ENCODE measurements around the gene OR10G8.
"Not testable (repeated sequence)": the region's sequence is repeated elsewhere in the genome, so short reads cannot be mapped to it uniquely, and the experiment has no call there.

Gene OR10G8

GRCh38 chr11:124026498-124026897 lies at the start of gene OR10G8:
OR10G8 (plus strand) TSS chr11:124026798; CDS start chr11:124029623, 2,825 bp downstream.
- DNase-seq, result no peak

GRCh38 chr11:123977731-123978347 lies 48.8 kb upstream of the OR10G8 start, which contains the start of gene OR10S1:
OR10S1 (minus strand) TSS chr11:123977781; CDS start chr11:123977664, 117 bp downstream.
- DNase-seq, result no peak

GRCh38 chr11:123979311-123979710 lies 47.3 kb upstream of the OR10G8 start:
- no peak for DNase-seq

- DNase-seq, result no peak
These were observed 31.5 kb upstream of the OR10G8 start, which contains the start of gene OR10G6 for GRCh38 chr11:123995119-123995518. OR10G6 (minus strand) TSS chr11:123995161; CDS start chr11:123995161, 0 bp downstream.

GRCh38 chr11:124012697-124013096 lies 13.9 kb upstream of the OR10G8 start, which contains the start of gene OR10G4:
OR10G4 (plus strand) TSS chr11:124012997; CDS start chr11:124015575, 2,578 bp downstream.
- no peak for DNase-seq

- not testable (repeated sequence) for DNase-seq
These were observed 10.8 kb upstream of the OR10G8 start for GRCh38 chr11:124015837-124016236.

- no peak for DNase-seq
These were observed 10.1 kb downstream of the OR10G8 start for GRCh38 chr11:124036666-124037065.

GRCh38 chr11:124039557-124039956 lies 13.0 kb downstream of the OR10G8 start:
- no peak for DNase-seq

- DNase-seq, result no peak
These were observed 14.7 kb downstream of the OR10G8 start, which contains the start of gene OR10G7 for GRCh38 chr11:124041254-124041653. OR10G7 (minus strand) TSS chr11:124041325; CDS start chr11:124039001, 2,324 bp downstream.

GRCh38 chr11:124043420-124043819 lies 16.8 kb downstream of the OR10G8 start:
- DNase-seq, result no peak

- no peak for DNase-seq
These were observed 24.1 kb downstream of the OR10G8 start for GRCh38 chr11:124050748-124051147.

GRCh38 chr11:124052966-124053365 lies 26.4 kb downstream of the OR10G8 start:
- DNase-seq, result no peak

GRCh38 chr11:124068601-124069110 lies 42.1 kb downstream of the OR10G8 start:
- DNase-seq, result no peak

- peak; percentile 69 for DNase-seq
These were observed 43.1 kb downstream of the OR10G8 start for GRCh38 chr11:124069429-124070401.

GRCh38 chr11:124070915-124071622 lies 44.5 kb downstream of the OR10G8 start:
- DNase-seq, result peak; percentile 57

GRCh38 chr11:124071623-124071948 lies 45.0 kb downstream of the OR10G8 start:
- DNase-seq, result no peak

GRCh38 chr11:124072147-124072546 lies 45.5 kb downstream of the OR10G8 start:
- no peak for DNase-seq

GRCh38 chr11:124074554-124074953 lies 48.0 kb downstream of the OR10G8 start:
- DNase-seq, result no peak

- no peak for DNase-seq
These were observed 48.9 kb downstream of the OR10G8 start for GRCh38 chr11:124075492-124075840.

GRCh38 chr11:124075841-124076651 lies 49.4 kb downstream of the OR10G8 start:
- peak; percentile 8 for DNase-seq

GRCh38 chr11:124077266-124077665 lies 50.7 kb downstream of the OR10G8 start:
- no peak for DNase-seq

GRCh38 chr11:124078591-124078990 lies 52.0 kb downstream of the OR10G8 start:
- no peak for DNase-seq

Measured in NCI-H1694 treated with DMSO at 0.1 percent for 48 hours (cell line).